ENCODE data around the gene ERICH4.

Gene ERICH4

GRCh38 chr19:41443813-41444455 is 978 bp downstream of the ERICH4 start:
- TF ChIP-seq CTCF (IDR thresholded peaks at IDR 0.05; ENCODE audit: low read depth, low read length): no peak
- Histone ChIP-seq H3K4me3 (ENCODE audit: low read depth, low read length) (no peak overlapping the region), H3K27me3 (peaks cover 26% of the 10 kb centered on the region)

GRCh38 chr19:41445575-41445974 is 2.6 kb downstream of the ERICH4 start:
- Histone ChIP-seq H3K4me1 (no peaks in the 10 kb centered on the region), H3K9me3 (no peaks in the 10 kb centered on the region), H3K36me3 (no peaks in the 10 kb centered on the region), H3K27me3 (peaks cover 36% of the 10 kb centered on the region), H3K4me3 (ENCODE audit: low read depth, low read length) (no peak overlapping the region)
- TF ChIP-seq CTCF (IDR thresholded peaks at IDR 0.05; ENCODE audit: low read depth, low read length): no peak
- DNase-seq: no peak

More at GRCh38 chr19:41443813-41444455, 978 bp downstream of the ERICH4 start:
- Histone ChIP-seq H3K9me3 (no peaks in the 10 kb centered on the region), H3K36me3 (no peaks in the 10 kb centered on the region), H3K4me1 (no peaks in the 10 kb centered on the region)
- DNase-seq: no peak

- H3K4me1 ChIP-seq: no peaks in the 10 kb centered on the region
- H3K4me3 ChIP-seq (ENCODE audit: low read depth, low read length): no peak overlapping the region
- peak; percentile 27 for TF ChIP-seq CTCF (IDR thresholded peaks at IDR 0.05; ENCODE audit: low read depth, low read length)
- no peak for DNase-seq
- H3K36me3 ChIP-seq: no peaks in the 10 kb centered on the region
- H3K9me3 ChIP-seq: no peaks in the 10 kb centered on the region
- H3K27me3 ChIP-seq: peaks cover 39% of the 10 kb centered on the region
These were observed 4.9 kb downstream of the ERICH4 start for GRCh38 chr19:41447732-41448332.

- DNase-seq: peak; percentile 74
- H3K27me3 ChIP-seq: peaks cover 37% of the 10 kb centered on the region
- H3K9me3 ChIP-seq: no peaks in the 10 kb centered on the region
- no peaks in the 10 kb centered on the region for H3K36me3 ChIP-seq
- TF ChIP-seq CTCF (IDR thresholded peaks at IDR 0.05; ENCODE audit: low read depth, low read length): peak; percentile 99
- no peaks in the 10 kb centered on the region for H3K4me1 ChIP-seq
- peak overlapping the region; percentile 41 for H3K4me3 ChIP-seq (ENCODE audit: low read depth, low read length)
These were observed 6.3 kb downstream of the ERICH4 start for GRCh38 chr19:41449079-41449864.

- peaks cover 35% of the 10 kb centered on the region for H3K27me3 ChIP-seq
- TF ChIP-seq CTCF (IDR thresholded peaks at IDR 0.05; ENCODE audit: low read depth, low read length): no peak
- H3K4me3 ChIP-seq (ENCODE audit: low read depth, low read length): no peak overlapping the region
- no peak for DNase-seq
- no peaks in the 10 kb centered on the region for H3K9me3 ChIP-seq
- no peaks in the 10 kb centered on the region for H3K36me3 ChIP-seq
- H3K4me1 ChIP-seq: no peaks in the 10 kb centered on the region
These were observed 6.9 kb downstream of the ERICH4 start for GRCh38 chr19:41449865-41450178.

Measured in BE2C (cell line).